T-cell (primary cell): ENCODE data around the gene DHRS2. TPM values are rescaled to one million over a fixed set of nuclear protein-coding genes. Genes with fewer than 3 reads are reported as not detected.
A peak's percentile ranks its signal among the peaks of the same experiment; 100 is the strongest.

ENCODE experiments used
- ATAC-seq, 4 experiments: fragments of 200-7000 bp in 3 of 4; fragments of 150-1000 bp in 1 of 4; cut with Tn5 transposase; replicated peaks in 1 of 4; 1 replicate in 3 of 4; 2 replicates in 1 of 4; pipeline ENCODE4 v1.10.0; 2021; ENCODE audit warnings: moderate library complexity in 3 of 4, mild to moderate bottlenecking in 2 of 4, moderate number of reproducible peaks in 1 of 4
- CTCF ChIA-PET, 2 donors: fragments of 300-600 bp; sonication (Branson Sonifier 250); formaldehyde crosslinking; loops; one replicate each; lab custom pipeline; 2022; ENCODE audit warnings: antibody characterized with exemption in 2 of 2; lab: Charles Lee
- POLR2A ChIA-PET, 2 donors: fragments of 300-600 bp; sonication (Branson Sonifier 250); formaldehyde crosslinking; loops; one replicate each; lab custom pipeline; 2022; ENCODE audit warnings: antibody characterized with exemption in 2 of 2; lab: Charles Lee
- DNase-seq, 35 experiments: peaks; one replicate each; pipeline versions ENCODE4 v3.0.0 to v3.0.0-alpha.2; 2013 to 2023
- H3K27ac ChIP-seq: one replicate; pipeline ENCODE4 v1.5.1; 2013; ENCODE audit warnings: low read length
- H3K27me3 ChIP-seq, 2 experiments: replicated peaks in 1 of 2; 1 replicate in 1 of 2; 2 replicates in 1 of 2; pipeline versions ENCODE4 v1.6.1 to v1.7.0; 2013; ENCODE audit warnings: low read length in 1 of 2, mixed read lengths in 1 of 2; ENCODE audit not compliant: control insufficient read depth in 2 of 2, insufficient read depth in 2 of 2; ENCODE audit errors: extremely low read depth in 1 of 2
- H3K36me3 ChIP-seq, 2 donors: 1 replicate in 1 of 2; 2 replicates in 1 of 2; pipeline versions ENCODE4 v1.6.1 to v1.7.0; 2013; ENCODE audit warnings: low read length in 1 of 2; ENCODE audit not compliant: control insufficient read depth in 2 of 2, insufficient read depth in 1 of 2; ENCODE audit errors: extremely low read depth in 1 of 2
- H3K4me1 ChIP-seq, 2 experiments: 1 replicate in 1 of 2; 2 replicates in 1 of 2; pipeline versions ENCODE4 v1.6.1 to v1.7.0; 2013; ENCODE audit warnings: low read length in 2 of 2, mixed read lengths in 1 of 2; ENCODE audit not compliant: insufficient read depth in 2 of 2, control insufficient read depth in 1 of 2; ENCODE audit errors: extremely low read depth in 1 of 2
- H3K4me3 ChIP-seq, 2 donors: 1 replicate in 1 of 2; 2 replicates in 1 of 2; pipeline versions ENCODE4 v1.5.1 to v1.7.0; 2013; ENCODE audit warnings: mild to moderate bottlenecking in 2 of 2, low read length in 1 of 2, moderate library complexity in 1 of 2; ENCODE audit not compliant: control insufficient read depth in 1 of 2; ENCODE audit errors: extremely low read depth in 1 of 2
- H3K9me3 ChIP-seq: 2 replicates; pipeline ENCODE4 v1.7.0; 2013
- H3K27ac Mint-ChIP-seq, 2 donors: one replicate each; pipeline ENCODE4 v1.8.0; 2020 to 2021; ENCODE audit warnings: mild to moderate bottlenecking in 2 of 2, mixed read lengths in 2 of 2
- H3K27me3 Mint-ChIP-seq, 2 donors: one replicate each; pipeline ENCODE4 v1.8.0; 2021 to 2022; ENCODE audit warnings: mixed read lengths in 2 of 2
- H3K36me3 Mint-ChIP-seq: one replicate; pipeline ENCODE4 v1.8.0; 2021; ENCODE audit warnings: mixed read lengths
- H3K4me1 Mint-ChIP-seq, 3 donors: one replicate each; pipeline ENCODE4 v1.8.0; 2020 to 2022; ENCODE audit warnings: mixed read lengths in 3 of 3, mild to moderate bottlenecking in 1 of 3
- H3K4me3 Mint-ChIP-seq, 3 donors: one replicate each; pipeline ENCODE4 v1.8.0; 2020 to 2022; ENCODE audit warnings: mild to moderate bottlenecking in 3 of 3, mixed read lengths in 3 of 3, moderate library complexity in 3 of 3
- H3K9me3 Mint-ChIP-seq, 3 donors: one replicate each; pipeline ENCODE4 v1.8.0; 2020 to 2022; ENCODE audit warnings: mixed read lengths in 3 of 3
- WGBS: methylation state at CpG from one replicate; pipeline ENCODE4 v1.1.5; 2013; ENCODE audit warnings: missing lambda C conversion rate; ENCODE audit not compliant: insufficient coverage; 5-methylcytosine and 5-hydroxymethylcytosine counted together
- total RNA-seq, 35 experiments: library from RNA in 6 of 35; stranded (reverse) in 6 of 35; fragments of 120-200 nt in 1 of 35; gene quantifications; one replicate each; pipeline versions ENCODE4 v1.2.1 to v1.2.4 and lab custom pipeline; 2013 to 2026

The DHRS2 gene
- total RNA-seq, 5 donors from 2014 or later (not counting 1 experiment from before 2014, with no cell fraction given) = 0.19 to 0.82 (median 0.52) TPM; not detected in 1

GRCh38 chr14:23629204-23629603 lies 7.0 kb upstream of the DHRS2 start:
- H3K4me1 Mint-ChIP-seq = peaks cover 7 to 11% (median 11%) of the 10 kb centered on the region in 3 donors
- H3K27ac Mint-ChIP-seq = no peak overlapping the region
- POLR2A ChIA-PET = no interaction called here
- Histone ChIP-seq H3K9me3 (peaks cover 3% of the 10 kb centered on the region), H3K36me3 (no peaks in the 10 kb centered on the region), H3K27ac (no peak overlapping the region), H3K27me3 (peaks cover 0 to 3% of the 10 kb centered on the region in 2 experiments), H3K4me3 (no peak overlapping the region), H3K4me1 (peaks cover 0 to 9% of the 10 kb centered on the region in 2 experiments)
- ATAC-seq (no peak), DNase-seq (no peak)
- H3K9me3 Mint-ChIP-seq = peaks cover 11 to 12% (median 12%) of the 10 kb centered on the region in 3 donors
- peaks cover 0 to 5% of the 10 kb centered on the region in 2 donors for H3K27me3 Mint-ChIP-seq
- 0% methylated on average over 1 of the region's 2 CpGs for WGBS
- H3K4me3 Mint-ChIP-seq = no peak overlapping the region
- CTCF ChIA-PET = no interaction called here
- H3K36me3 Mint-ChIP-seq = peaks cover 7% of the 10 kb centered on the region

GRCh38 chr14:23629832-23630396 lies 6.2 kb upstream of the DHRS2 start:
- Mint-ChIP-seq H3K9me3 (peaks cover 5% of the 10 kb centered on the region in 3 donors), H3K4me3 (no peak overlapping the region), H3K4me1 (peaks cover 7 to 11% (median 11%) of the 10 kb centered on the region in 3 donors), H3K27ac (no peak overlapping the region), H3K36me3 (peaks cover under 1% of the 10 kb centered on the region), H3K27me3 (no peaks in the 10 kb centered on the region)
- ATAC-seq (no peak), DNase-seq (no peak)
- ChIA-PET POLR2A (no interaction called here), CTCF (interaction anchor here in 1 of 2 donors (0.6 kb wide), 2 partner anchors 269 to 917 kb away, joined by 3 to 6 read pairs; no protein-coding TSS in a partner anchor)
- no peaks in the 10 kb centered on the region for H3K36me3 ChIP-seq
- peaks cover 0 to 3% of the 10 kb centered on the region in 2 experiments for H3K27me3 ChIP-seq
- no peak overlapping the region for H3K4me3 ChIP-seq
- H3K4me1 ChIP-seq = peaks cover 0 to 9% of the 10 kb centered on the region in 2 experiments
- H3K9me3 ChIP-seq = peaks cover 3% of the 10 kb centered on the region
- no peak overlapping the region for H3K27ac ChIP-seq

GRCh38 chr14:23630687-23631086 lies 5.5 kb upstream of the DHRS2 start:
- no peaks in the 10 kb centered on the region for H3K27me3 Mint-ChIP-seq
- Histone ChIP-seq H3K4me1 (peaks cover 0 to 9% of the 10 kb centered on the region in 2 experiments), H3K36me3 (no peaks in the 10 kb centered on the region), H3K9me3 (no peaks in the 10 kb centered on the region), H3K27ac (no peak overlapping the region), H3K27me3 (peaks cover 0 to 3% of the 10 kb centered on the region in 2 experiments), H3K4me3 (no peak overlapping the region)
- H3K9me3 Mint-ChIP-seq = no peaks in the 10 kb centered on the region
- H3K36me3 Mint-ChIP-seq = no peaks in the 10 kb centered on the region
- no peak overlapping the region for H3K27ac Mint-ChIP-seq
- CTCF ChIA-PET = interaction anchor here (0.6 to 3.0 kb wide), 8 partner anchors 10 to 918 kb away, joined by 3 to 11 read pairs (median 5); no protein-coding TSS in a partner anchor
- POLR2A ChIA-PET = no interaction called here
- WGBS = no CpG with 5 or more reads among the region's 1 CpG
- no peak for DNase-seq
- H3K4me1 Mint-ChIP-seq = peaks cover 7 to 11% (median 11%) of the 10 kb centered on the region in 3 donors
- H3K4me3 Mint-ChIP-seq = no peak overlapping the region
- no peak for ATAC-seq

- peaks cover 7 to 11% (median 11%) of the 10 kb centered on the region in 3 donors for H3K4me1 Mint-ChIP-seq
- peak overlapping the region in 1 of 2 donors; percentile 43 for H3K27ac Mint-ChIP-seq
These were observed 4.9 kb upstream of the DHRS2 start for GRCh38 chr14:23631234-23631633.

GRCh38 chr14:23631702-23632460 lies 4.3 kb upstream of the DHRS2 start:
- H3K4me1 Mint-ChIP-seq = peaks cover 7 to 11% (median 11%) of the 10 kb centered on the region in 3 donors
- 7% methylated on average over 6 of the region's 8 CpGs for WGBS
- peak overlapping the region; percentile 1 to 44 for H3K27ac Mint-ChIP-seq
- peak overlapping the region; percentile 58 to 69 (median 63) for H3K4me3 Mint-ChIP-seq
- peak overlapping the region; percentile 15 to 41 for H3K4me3 ChIP-seq
- no peaks in the 10 kb centered on the region for H3K9me3 ChIP-seq
- POLR2A ChIA-PET = interaction anchor here in 1 of 2 donors (0.6 kb wide), 2 partner anchors 52 to 152 kb away, joined by 3 to 16 read pairs; no protein-coding TSS in a partner anchor
- H3K9me3 Mint-ChIP-seq = peaks cover 0 to 2% (median 0%) of the 10 kb centered on the region in 3 donors
- H3K4me1 ChIP-seq = peaks cover 0 to 9% of the 10 kb centered on the region in 2 experiments
- H3K36me3 Mint-ChIP-seq = no peaks in the 10 kb centered on the region
- H3K27ac ChIP-seq = no peak overlapping the region
- peaks cover 0 to 3% of the 10 kb centered on the region in 2 experiments for H3K27me3 ChIP-seq
- H3K27me3 Mint-ChIP-seq = no peaks in the 10 kb centered on the region
- peak; percentile 26 to 81 (median 59) for DNase-seq
- ATAC-seq = peak; percentile 78 to 87 (median 84)
- H3K36me3 ChIP-seq = no peaks in the 10 kb centered on the region
- CTCF ChIA-PET = interaction anchor here (0.5 to 3.0 kb wide), 27 partner anchors 10 to 482 kb away, joined by 3 to 16 read pairs (median 4); no protein-coding TSS in a partner anchor

More at GRCh38 chr14:23631234-23631633, 4.9 kb upstream of the DHRS2 start:
- H3K27me3 ChIP-seq = peaks cover 0 to 3% of the 10 kb centered on the region in 2 experiments
- H3K36me3 ChIP-seq = no peaks in the 10 kb centered on the region
- H3K9me3 ChIP-seq = no peaks in the 10 kb centered on the region
- H3K4me3 Mint-ChIP-seq = no peak overlapping the region
- no peaks in the 10 kb centered on the region for H3K27me3 Mint-ChIP-seq
- no peaks in the 10 kb centered on the region for H3K36me3 Mint-ChIP-seq
- H3K27ac ChIP-seq = no peak overlapping the region
- H3K4me3 ChIP-seq = no peak overlapping the region
- H3K4me1 ChIP-seq = peaks cover 0 to 9% of the 10 kb centered on the region in 2 experiments
- ATAC-seq (no peak), DNase-seq (no peak)
- peaks cover 0 to under 1% (median 0%) of the 10 kb centered on the region in 3 donors for H3K9me3 Mint-ChIP-seq
- CTCF ChIA-PET = interaction anchor here (0.5 to 3.0 kb wide), 18 partner anchors 10 to 554 kb away, joined by 3 to 16 read pairs (median 6); no protein-coding TSS in a partner anchor
- POLR2A ChIA-PET = interaction anchor here in 1 of 2 donors (0.6 kb wide), 1 partner anchor 152 kb away, joined by 16 read pairs; no protein-coding TSS in a partner anchor
